ENCODE measurements around the gene SLC25A22. TPM values are rescaled to one million over a fixed set of nuclear protein-coding genes. Genes with fewer than 3 reads are reported as not detected.
A peak's percentile ranks its signal among the peaks of the same experiment; 100 is the strongest.

Gene SLC25A22
- total and polyA plus RNA-seq, 4 donors, result 10.6 to 38.2 (median 27.5) TPM

DNA sequence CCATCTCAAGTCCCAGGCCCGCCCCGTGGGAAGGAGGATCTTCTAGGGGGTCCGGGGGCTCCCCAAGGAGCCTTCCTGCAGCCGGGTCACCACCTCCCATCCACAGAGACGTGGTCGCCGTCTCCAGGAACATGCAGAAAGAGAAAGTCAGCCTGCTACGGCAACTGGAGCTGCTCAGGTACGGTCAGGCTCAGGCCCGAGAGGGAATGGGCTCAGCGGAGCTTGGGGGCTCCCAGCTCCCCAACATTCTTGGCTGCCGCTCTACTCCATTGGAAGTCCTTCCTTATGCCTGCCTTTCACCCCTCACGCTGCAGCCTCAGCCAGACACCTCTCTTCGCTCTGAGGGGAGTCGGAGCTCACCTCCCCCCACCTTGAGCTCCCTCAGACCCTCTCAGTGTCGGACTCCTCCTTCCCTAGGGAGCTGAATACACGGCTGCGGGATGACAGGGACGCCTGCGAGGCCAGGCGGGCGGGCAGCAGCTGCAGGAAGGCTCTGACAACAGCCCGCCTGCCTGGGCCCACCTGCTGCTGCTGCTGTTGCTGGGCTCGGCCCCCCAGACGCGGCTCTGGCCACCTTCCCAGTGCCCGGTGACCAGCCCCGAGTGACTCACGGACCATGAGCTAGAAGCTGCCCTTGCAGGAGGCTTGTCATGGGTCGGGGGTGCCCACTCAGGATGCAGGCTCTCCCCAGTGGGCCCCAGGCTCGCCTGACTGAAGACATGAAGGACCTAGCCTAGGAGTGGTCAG, 33.2 kb upstream of the SLC25A22 start:
- TF ChIP-seq, protein P1, sequence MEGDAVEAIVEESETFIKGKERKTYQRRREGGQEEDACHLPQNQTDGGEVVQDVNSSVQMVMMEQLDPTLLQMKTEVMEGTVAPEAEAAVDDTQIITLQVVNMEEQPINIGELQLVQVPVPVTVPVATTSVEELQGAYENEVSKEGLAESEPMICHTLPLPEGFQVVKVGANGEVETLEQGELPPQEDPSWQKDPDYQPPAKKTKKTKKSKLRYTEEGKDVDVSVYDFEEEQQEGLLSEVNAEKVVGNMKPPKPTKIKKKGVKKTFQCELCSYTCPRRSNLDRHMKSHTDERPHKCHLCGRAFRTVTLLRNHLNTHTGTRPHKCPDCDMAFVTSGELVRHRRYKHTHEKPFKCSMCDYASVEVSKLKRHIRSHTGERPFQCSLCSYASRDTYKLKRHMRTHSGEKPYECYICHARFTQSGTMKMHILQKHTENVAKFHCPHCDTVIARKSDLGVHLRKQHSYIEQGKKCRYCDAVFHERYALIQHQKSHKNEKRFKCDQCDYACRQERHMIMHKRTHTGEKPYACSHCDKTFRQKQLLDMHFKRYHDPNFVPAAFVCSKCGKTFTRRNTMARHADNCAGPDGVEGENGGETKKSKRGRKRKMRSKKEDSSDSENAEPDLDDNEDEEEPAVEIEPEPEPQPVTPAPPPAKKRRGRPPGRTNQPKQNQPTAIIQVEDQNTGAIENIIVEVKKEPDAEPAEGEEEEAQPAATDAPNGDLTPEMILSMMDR (IDR thresholded peaks at IDR 0.05; ENCODE audit: control extremely low read depth, extremely low read depth), result no peak
- no peak overlapping the region for H3K27ac ChIP-seq (ENCODE audit: low read depth in 1 of 2, low read length in 1 of 2)
- no peak overlapping the region for H3K4me3 ChIP-seq
- H3K9ac ChIP-seq (ENCODE audit: insufficient read depth in 1 of 2, low read length in 2 of 2), result no peak overlapping the region
- peaks cover 0 to 24% (median 16%) of the 10 kb centered on the region in 3 donors for H3K27me3 ChIP-seq (ENCODE audit: control insufficient read depth in 3 of 3, insufficient read depth in 3 of 3, low read length in 2 of 3)
- peaks cover 0 to 75% (median 27%) of the 10 kb centered on the region in 5 donors for H3K4me1 ChIP-seq (ENCODE audit: control insufficient read depth in 5 of 5, insufficient read depth in 5 of 5, low read length in 5 of 5)
- ATAC-seq (ENCODE audit: insufficient read depth, low FRiP score) (no peak), DNase-seq (no peak)
- no peaks in the 10 kb centered on the region for H3K9me3 ChIP-seq (ENCODE audit: control insufficient read depth in 4 of 4, insufficient read depth in 3 of 4, low read length in 3 of 4)
- 74 to 78% methylated on average over 31 of the region's 31 CpGs for WGBS, 2 donors
- H3K36me3 ChIP-seq (ENCODE audit: control insufficient read depth in 4 of 4, insufficient read depth in 4 of 4, low read length in 4 of 4), result peaks cover 0 to 4% (median 2%) of the 10 kb centered on the region in 4 donors

DNA sequence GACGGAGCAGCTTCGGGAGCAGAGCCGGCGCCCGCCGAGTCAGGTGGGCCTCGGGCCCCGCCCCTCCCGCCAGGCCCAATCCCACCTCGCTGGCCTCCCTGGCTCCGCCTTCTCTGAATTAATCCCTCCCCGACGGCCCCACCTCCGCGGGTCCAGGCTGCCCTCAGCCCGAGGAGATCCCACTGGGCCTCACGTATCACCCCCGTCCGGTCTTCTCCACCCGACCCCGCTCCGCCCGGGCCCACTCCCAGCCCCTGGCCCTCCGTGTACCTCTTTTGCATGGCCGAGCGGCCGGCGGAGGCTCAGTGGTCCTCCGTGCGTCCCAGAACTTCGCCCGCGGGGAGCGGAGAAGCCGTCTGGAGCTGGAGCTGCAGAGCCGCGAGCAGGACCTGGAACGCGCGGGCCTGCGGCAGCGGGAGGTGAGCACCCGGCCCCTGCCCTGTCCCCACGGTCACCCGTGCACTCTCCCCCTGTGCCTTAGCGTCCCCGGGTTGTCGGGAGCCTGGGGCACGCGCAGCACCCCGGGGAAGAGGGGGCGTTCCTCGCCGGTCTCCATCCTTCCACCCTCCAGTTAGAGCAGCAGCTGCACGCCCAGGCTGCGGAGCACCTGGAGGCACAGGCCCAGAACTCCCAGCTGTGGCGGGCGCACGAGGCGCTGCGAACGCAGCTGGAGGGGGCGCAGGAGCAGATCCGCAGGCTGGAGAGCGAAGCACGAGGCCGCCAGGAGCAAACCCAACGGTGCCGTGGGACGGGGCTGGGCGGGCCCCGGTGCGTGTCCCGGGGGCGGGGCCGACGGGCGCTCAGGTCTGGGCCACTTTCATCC, 32.4 kb upstream of the SLC25A22 start:
- Histone ChIP-seq H3K4me3 (no peak overlapping the region), H3K9ac (ENCODE audit: insufficient read depth in 1 of 2, low read length in 2 of 2) (no peak overlapping the region), H3K4me1 (ENCODE audit: control insufficient read depth in 5 of 5, insufficient read depth in 5 of 5, low read length in 5 of 5) (peaks cover 0 to 76% (median 33%) of the 10 kb centered on the region in 5 donors), H3K9me3 (ENCODE audit: control insufficient read depth in 4 of 4, insufficient read depth in 3 of 4, low read length in 3 of 4) (no peaks in the 10 kb centered on the region), H3K27ac (ENCODE audit: low read depth in 1 of 2, low read length in 1 of 2) (peak overlapping the region in 1 of 2 donors; percentile 77), H3K27me3 (ENCODE audit: control insufficient read depth in 3 of 3, insufficient read depth in 3 of 3, low read length in 2 of 3) (peaks cover 0 to 24% (median 19%) of the 10 kb centered on the region in 3 donors), H3K36me3 (ENCODE audit: control insufficient read depth in 4 of 4, insufficient read depth in 4 of 4, low read length in 4 of 4) (no peaks in the 10 kb centered on the region)
- TF ChIP-seq, protein P1 (IDR thresholded peaks at IDR 0.05; ENCODE audit: control extremely low read depth, extremely low read depth), result no peak
- WGBS, 2 donors, result 12 to 19% methylated on average over 63 to 78 of the region's 78 CpGs
- DNase-seq (peak; percentile 61 to 69 (median 64)), ATAC-seq (ENCODE audit: insufficient read depth, low FRiP score) (peak; percentile 49)

DNA sequence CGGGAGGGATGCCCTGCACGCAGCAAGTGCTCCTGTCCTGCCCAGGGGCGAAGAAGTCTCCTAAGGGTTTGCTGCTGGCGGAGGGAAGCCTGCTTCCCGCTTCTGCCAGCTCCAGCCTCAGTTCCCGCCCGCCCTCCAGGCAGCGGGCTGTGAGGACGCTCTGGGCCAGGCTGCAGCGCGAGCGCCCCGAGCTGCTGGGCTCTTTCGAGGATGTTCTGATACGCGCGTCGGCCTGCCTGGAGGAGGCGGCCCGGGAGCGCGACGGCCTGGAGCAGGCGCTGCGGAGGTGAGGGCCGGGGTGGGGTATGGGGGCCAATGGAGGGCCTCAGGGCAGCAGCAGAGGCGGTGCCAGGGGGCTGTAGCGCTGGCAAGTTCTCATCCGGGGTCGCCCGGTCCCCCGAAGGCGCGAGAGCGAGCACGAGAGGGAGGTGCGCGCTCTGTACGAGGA, 31.8 kb upstream of the SLC25A22 start:
- Histone ChIP-seq H3K9ac (ENCODE audit: insufficient read depth in 1 of 2, low read length in 2 of 2) (no peak overlapping the region), H3K27ac (ENCODE audit: low read depth in 1 of 2, low read length in 1 of 2) (peak overlapping the region in 1 of 2 donors; percentile 77), H3K27me3 (ENCODE audit: control insufficient read depth in 3 of 3, insufficient read depth in 3 of 3, low read length in 2 of 3) (peaks cover 0 to 24% (median 19%) of the 10 kb centered on the region in 3 donors), H3K4me1 (ENCODE audit: control insufficient read depth in 5 of 5, insufficient read depth in 5 of 5, low read length in 5 of 5) (peaks cover 0 to 76% (median 38%) of the 10 kb centered on the region in 5 donors), H3K9me3 (ENCODE audit: control insufficient read depth in 4 of 4, insufficient read depth in 3 of 4, low read length in 3 of 4) (no peaks in the 10 kb centered on the region), H3K4me3 (no peak overlapping the region), H3K36me3 (ENCODE audit: control insufficient read depth in 4 of 4, insufficient read depth in 4 of 4, low read length in 4 of 4) (peaks cover 0 to 4% (median 1%) of the 10 kb centered on the region in 4 donors)
- 1 to 5% methylated on average over 33 to 39 of the region's 39 CpGs for WGBS, 2 donors
- ATAC-seq (ENCODE audit: insufficient read depth, low FRiP score), result no peak
- TF ChIP-seq, protein P1 (IDR thresholded peaks at IDR 0.05; ENCODE audit: control extremely low read depth, extremely low read depth), result no peak
- DNase-seq, result no peak

All from lung (tissue), 12 donors.